HG02678 (cell line): ENCODE measurements around the gene SBNO2.
A peak's percentile ranks its signal among the peaks of the same experiment; 100 is the strongest.
"Not testable (repeated sequence)": the region's sequence is repeated elsewhere in the genome, so short reads cannot be mapped to it uniquely, and the experiment has no call there.

ENCODE experiments used
- ATAC-seq: cut with Tn5 transposase; IDR thresholded peaks from one replicate; pipeline ENCODE4 v1.9.1; 2021; ENCODE audit warnings: mild to moderate bottlenecking, moderate library complexity; ENCODE audit not compliant: unreplicated experiment

The SBNO2 gene

DNA sequence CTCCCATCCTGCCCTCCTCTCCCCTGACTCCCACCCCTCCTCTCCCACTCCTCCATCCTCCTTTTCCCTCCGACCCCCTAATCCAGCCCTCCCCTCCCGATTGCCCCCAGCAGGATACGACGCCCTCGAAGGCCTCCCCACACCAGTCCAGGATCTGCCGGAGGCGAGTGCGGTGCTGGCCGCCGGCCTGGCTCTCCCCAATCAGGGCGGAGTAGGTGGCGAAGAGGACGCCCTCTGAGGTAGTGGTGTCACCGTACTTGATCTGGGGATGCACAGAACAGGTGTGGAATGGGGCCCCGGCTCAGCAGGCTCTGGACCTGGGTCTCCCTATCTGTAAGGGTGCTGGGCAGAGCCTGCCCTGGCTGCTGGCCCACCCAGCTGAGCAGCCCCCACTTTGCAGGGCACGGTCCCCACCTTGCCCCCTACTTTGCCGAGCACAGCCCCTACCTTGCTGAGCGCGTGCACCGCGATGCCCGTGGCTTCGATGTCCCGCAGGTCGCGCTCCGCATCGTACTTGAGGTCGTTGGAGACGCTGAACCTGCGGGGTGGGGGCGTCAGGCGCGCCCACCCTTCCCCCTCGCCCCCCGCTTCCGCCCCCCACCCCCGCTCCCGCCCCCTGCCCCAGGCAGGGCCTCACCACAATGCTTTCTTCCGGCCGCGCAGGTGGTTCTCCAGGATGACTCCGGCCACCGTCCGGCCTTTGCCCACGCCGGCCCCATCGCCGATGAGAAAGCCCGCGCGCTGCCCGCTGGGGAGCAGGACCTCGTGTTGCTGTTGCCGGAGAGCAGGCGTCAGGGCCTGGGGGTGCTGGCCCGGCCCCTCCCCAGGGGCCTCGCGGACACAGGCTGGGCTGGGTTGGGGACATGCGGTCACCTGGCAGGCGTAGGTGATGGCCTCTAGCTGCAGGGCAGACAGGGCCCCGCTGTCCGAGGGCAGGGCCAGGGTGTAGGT is 51.8 kb downstream of the SBNO2 start:
- no peak for ATAC-seq

DNA sequence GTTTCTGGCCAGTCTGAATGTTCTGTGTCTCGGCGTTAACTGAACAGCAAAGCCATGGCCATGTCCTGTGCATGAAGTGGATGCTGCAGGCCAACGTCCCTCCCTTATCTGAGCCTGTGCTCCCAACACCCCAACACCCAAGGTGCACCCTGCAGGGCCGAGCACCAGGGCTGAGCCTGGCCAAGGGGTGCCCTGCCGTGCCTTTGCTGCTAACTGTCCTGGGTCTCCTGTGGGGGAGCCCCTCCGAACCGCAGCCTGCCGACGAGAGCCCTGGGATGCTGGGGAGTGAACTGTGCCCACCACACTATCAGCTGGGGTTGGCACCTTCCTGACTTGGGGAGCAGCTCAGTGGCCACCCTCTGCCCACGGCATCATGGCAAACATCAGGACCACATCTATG is 52.7 kb downstream of the SBNO2 start:
- ATAC-seq, result no peak

DNA sequence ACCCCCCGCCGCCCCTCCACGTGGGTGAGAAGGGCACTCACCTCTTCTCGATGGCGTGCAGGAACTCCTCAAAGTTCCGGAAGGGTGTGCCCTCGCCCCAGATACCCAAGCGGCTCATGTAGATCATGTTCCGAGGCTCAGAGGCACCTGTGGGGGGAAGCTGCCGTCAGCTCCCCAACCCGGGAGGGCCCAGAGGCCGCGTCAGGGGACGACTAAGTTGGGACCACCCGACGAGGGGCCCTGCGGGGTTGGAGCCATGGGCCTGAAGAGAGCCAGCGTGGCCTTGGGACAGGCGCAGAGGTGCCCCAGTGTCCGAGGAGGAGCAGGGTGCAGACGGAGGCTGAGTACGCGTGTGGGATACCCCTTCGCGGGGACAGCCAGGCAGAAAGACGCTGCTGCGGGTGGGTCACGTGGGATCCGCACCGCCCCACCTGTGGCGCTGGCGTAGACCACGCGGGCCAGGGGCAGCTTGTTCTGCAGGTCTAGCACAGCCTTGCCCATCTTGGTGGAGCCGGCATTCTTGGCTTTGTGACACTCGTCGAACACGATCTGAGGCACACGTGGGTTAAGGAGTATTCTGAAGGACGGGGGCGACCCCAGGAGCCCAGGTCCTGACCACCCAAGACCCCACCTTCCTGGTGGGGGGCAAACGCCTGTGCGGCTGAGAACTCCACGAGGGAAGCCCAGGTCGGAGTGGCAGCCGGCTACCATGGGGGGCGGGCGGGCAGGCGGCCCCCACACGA is 54.4 kb downstream of the SBNO2 start:
- ATAC-seq, result no peak

DNA sequence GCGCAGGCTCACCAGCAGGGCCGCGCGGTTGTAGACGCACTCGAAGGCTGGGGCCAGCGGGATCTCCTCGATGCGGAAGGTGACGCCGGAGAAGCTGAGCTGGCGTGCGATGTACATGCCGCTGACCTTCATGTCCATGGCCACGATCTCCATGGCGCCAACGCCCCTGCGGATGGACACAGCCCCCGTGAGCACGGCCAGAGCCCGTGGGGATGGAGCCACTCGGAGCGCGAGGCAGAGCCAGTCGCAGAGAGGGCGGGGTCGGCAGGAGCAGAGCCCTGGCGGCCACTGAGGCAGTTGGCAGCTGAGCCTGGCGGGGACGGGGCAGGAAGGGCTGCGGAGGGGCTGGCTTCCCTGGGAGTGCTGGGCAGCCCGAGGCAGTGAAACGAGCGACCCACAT is 55.1 kb downstream of the SBNO2 start:
- no peak for ATAC-seq

DNA sequence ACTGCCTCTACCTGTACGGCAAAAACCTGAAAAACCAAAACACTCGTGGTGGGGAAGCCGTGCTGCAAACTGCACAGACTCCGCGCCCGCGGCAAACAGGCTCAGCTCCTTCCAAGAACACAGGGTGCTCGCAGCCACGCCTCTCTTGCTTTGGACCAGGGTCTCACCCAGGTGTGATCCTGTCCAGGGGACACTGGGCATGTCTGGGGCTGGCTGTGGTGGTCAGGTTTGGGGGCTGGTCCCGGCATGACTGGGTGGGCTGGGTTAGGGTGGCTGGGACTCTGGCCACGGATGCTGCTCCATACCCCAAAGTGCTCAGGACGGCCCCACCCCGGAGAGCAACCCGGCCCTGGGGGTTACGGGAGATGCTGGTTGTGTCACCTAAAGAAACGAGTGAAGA is 56.4 kb downstream of the SBNO2 start:
- ATAC-seq, result no peak

DNA sequence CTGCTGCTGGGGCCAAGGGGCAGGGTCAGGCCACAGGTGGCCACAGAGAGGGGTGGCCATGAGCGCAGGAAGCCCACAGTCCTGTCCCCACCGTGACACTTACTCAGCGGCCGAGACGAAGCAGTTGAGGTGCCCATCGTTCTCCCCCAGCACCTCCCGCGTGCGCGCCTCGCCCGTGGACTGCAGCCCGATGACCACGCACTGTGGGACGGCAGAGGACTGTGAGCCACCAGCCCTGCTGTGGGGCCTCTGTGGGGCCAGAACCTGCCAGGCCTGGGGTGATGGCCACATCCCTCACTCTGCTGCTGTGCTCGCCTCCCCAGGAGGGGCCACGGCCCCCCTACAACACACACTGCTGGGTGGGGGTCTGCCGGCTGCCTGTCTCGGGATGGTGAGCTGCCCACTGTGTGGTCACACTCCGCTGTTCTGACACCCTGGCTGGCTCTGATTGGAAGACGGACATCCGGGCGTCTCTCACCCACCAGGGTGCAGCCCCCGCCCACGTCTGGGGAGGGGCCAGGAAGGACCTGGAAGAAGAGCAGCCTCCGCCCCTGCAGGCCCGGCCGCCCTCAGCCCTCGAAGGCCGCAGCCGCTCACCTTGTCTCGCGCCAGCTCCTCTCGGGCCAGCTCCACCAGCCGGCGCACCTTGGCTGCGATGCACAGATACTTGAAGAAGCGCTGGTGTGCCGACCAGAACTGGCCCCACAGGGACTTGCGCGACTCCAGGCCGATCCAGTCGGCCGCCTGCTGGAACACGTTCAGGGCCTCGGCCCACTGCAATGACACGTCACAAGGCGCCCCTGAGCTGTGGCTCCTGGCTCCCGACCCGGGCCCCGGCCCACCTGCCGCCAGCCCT is 57.1 kb downstream of the SBNO2 start:
- no peak for ATAC-seq

DNA sequence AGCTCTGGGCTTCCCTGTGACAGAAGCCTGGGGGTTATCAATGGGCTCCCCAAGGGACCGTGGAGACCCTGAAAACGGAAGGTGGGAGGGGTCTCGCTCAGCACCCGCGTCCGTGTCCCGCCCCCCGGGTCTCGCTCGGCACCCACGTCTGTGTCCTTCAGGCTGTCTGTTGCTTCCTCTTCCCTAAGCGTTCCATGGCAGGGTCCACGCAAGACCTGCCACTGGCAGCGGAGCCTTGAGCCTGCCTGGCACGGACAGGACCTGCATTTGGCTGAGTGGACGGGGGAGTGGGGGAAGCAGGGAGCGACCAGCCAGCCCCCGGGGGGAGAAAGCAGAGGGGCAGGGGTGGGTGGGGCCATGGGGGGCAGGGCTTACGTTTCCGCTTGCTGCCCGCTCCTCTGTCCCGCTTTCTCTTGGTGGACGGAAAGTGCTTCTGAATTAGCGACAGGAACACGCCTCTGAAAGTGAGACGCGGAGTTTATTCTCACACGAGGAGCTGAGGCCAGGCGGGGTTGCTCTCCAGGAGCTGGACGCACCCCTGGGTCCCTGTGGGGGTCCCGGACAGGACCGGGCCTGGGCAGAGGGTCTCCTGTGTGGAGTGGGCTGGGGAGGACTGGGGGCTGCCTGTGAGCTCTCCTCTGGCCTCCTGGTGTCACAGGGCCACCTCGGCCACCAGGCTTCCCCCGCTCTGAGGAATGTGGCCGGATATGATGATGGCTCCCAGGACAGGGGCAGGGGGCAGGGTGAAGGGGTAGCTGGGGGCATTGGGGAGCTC is 58.2 kb downstream of the SBNO2 start:
- ATAC-seq, result no peak

DNA sequence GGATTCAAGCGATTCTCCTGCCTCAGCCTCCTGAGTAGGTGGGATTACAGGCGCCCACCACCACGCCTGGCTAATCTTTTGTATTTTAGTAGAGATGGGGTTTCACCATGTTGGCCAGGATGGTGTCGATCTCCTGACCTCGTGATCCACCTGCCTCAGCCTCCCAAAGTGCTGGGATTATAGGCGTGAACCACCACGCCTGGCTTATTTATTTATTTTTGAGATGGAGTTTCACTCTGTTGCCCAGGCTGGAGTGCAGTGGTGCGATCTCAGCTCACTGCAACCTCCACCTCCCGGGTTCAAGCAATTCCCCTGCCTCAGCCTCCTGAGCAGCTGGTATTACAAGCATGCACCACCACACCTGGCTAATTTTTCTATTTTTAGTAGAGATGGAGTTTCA is 59.3 kb downstream of the SBNO2 start:
- not testable (repeated sequence) for ATAC-seq

DNA sequence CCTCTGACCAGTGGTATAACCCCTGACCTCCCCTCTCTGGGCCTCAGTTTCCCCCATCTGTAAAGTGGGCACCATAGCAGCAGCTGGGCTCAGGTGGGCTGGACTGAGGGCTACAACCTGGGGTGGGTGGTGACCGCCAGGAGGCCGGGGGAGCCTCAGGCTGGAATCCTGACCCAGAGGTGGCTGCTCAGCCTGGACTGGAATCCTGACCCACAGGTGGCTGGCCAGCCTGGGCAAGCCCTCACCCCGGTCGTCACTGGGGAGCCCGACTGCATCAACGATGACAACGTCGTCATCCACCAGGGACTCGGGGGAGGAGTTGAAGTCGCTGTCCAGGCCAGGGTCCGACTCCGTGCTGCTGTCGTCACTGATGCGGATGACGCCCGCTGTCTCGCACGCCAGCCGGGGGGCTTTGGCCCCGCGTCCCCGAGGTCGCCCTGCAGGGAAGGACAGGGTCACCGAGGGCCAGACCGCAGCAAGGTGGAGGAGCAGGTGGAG is 60.0 kb downstream of the SBNO2 start:
- no peak for ATAC-seq

DNA sequence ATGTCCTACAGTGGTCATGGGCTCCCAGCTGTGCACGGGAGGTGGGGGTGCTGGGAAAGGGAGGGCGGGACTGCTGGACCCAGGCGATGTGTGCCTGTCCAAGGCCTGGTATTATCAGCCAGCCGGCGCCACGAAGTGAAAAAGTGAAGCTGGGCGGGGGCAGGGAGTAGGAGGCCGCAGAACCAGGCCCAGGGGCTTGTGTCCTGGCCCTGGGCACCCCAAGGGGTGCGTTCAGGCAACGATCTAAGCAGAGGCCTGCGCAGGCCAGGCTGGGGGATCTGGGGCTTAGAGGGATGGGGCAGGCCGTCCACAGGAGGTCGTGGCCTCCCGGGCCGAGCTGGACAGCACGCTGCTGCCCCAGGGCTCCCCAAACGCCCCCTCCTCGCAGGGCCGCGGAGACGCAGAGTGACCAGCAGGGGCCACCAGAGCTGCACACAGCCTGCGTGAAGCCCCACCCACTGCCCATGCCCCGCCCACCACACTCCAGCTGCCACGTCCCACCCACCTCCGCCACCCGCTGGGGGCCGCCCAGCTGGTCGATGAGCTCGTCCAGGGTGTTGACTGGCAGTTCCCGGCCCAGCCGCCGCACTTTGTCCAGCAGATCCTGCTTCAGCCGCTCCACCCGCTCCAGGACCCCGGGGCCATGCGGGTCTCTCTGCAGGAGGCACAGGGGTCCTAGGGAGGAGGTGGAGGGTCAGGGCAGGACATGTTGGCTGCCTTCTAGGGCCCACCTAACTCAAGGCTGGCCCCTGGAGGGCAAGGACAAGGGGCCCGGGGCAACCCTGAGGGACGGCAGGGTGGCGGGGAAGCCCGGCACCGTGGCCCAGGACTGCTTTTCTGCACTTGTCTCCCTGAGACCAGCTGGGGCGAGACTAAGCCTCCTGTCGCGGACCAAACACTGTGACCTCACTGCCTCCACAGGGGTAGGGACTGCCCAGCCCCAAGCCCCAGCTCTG is 60.8 kb downstream of the SBNO2 start:
- ATAC-seq, result peak; percentile 59

DNA sequence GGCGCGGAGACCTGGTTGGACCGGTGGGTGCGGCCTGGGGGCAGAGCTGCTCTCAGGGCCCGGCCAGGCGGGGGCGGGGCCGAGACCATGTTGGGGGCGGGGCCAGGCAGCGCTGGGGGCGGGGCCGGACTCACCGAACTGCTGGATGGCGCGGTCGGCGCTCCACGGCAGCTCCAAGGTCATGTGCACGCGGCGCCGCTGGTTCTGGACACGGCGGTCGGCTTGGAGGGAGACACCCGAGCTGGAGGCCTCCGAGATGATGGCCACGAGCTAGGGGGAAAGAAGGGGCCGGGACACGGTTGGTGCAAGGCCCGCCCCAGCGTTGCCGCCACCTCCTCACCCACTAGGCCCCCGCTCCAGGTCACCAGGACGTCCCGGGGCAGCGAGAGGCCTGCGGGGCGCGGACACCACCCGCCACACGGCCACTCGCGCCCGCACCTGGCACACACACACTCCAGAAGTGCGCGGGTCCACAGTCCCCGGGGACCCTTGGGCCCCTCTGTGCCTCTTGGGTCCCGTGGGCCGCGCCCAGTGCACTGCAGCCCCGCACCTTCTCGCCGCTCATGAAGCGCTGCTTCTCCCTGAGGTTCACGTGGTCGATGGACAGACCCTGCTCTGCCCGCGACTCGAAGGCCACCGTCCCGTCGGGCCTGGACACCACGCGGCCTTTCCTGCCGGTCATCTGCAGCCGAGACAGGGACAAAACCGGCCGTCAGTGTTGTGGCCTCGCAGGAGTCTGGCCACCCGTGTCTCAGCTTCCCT is 61.6 kb downstream of the SBNO2 start:
- no peak for ATAC-seq

DNA sequence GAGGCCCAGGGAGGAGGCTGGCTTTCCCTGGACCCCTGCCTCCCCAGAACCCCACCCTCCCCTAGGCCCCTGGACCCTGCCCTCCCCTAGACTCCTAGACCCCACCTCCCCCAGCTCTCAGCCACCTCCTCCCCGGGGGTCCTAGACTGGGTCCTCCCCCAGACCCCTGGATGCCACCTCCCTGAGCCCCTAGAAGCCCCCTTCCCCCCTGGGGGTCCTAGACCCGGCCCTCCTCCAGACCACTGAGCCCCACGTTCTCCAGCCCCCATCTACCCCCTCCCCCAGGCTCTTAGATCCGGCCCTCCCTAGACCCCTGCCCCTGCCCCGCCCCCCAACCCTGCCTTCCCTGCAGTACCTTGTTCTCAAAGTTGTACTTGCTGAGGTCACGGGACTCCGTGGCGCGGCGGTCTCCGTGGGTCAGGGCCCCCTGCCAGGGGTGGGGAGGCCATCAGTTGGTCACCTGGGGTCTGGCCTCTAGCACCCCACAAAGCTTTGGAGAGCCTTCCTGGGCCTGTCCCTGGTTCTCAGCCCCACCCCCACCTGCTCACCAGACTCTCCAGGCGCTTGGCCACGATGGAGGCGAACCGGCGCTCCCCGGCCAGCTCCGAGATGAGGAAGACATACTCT is 62.3 kb downstream of the SBNO2 start:
- no peak for ATAC-seq

DNA sequence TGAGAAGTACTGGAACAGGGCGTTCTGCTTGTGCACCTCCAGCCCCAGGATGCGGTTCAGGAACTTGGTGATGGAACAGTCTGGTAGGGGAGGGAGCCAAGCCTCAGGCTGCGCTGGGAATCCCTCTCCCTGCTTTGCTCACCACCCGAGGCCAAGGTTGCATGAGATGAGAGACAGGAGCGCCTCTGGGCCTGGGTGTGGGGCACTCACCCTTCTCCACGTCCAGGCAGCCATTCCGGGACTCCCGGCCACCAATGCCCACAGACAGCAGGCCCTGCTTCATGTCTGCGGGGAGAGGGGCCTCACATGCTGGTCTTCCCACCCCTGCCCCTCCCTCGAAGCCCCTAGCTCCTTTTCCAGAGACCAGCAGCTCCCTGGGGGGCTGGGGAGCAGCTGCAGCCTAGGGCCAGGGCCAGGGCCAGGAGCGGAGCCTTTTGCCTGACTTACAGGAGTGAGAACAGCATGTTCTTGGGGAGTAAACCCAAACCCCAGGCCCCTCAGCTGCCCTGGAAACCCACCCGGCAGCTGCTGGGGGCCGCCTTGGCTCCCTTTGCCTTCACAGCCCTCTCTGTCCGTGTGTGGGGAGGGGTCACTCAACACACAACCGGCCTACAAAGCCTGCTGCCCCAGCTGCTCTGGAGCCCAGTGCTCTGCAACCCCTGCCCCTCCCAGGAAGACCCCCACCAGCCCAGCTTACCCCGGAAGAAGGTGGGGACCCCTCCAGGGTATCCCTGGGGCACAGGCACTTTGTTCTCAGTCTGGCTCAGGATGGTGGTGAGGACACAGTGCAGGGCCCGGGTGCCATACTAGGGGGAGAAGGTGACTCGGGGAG is 63.0 kb downstream of the SBNO2 start:
- ATAC-seq, result no peak

DNA sequence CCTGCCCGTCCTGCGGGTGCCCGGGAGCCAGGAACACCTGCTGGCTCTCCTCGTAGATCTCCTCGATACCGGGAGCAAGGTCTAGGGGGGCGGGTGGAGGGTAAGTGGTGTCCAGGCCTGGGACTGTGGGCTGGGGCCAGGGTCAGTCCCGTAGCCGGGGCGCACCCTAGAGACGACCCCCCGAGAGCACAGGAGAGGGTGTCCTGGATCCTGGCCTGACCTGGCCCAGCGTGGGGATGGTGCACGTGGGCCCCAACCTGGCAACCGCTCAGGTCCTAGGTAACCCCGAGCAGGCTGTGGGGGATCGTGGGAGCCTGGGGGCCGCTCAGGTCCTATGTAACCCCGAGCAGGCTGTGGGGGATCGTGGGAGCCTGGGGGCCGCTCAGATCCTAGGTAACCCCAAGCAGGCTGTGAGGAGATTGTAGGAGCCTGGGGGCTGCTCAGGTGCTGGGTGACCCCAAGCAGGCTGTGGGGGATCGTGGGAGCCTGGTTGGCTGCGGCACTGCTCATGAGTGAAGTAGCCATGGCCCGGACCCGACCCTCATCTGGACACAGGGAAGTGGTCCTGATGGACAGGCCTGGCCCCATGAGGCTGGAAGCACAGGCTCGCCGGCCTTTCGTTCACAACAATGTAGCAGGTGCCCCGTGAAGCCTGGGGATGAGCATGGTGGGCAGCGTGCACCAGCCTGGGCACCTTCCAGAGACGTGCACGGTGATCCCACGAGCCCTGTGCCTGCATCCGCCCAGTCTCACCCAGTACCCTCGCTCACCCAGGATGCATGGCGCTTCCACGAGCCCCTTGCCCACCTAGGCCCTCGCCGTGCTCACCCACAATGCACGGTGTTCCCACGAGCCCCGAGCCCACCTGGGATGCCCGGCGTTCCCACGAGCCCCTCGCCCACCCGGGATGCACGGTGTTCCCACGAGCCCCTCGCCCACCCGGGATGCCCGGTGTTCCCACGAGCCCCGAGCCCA is 64.1 kb downstream of the SBNO2 start:
- no peak for ATAC-seq

DNA sequence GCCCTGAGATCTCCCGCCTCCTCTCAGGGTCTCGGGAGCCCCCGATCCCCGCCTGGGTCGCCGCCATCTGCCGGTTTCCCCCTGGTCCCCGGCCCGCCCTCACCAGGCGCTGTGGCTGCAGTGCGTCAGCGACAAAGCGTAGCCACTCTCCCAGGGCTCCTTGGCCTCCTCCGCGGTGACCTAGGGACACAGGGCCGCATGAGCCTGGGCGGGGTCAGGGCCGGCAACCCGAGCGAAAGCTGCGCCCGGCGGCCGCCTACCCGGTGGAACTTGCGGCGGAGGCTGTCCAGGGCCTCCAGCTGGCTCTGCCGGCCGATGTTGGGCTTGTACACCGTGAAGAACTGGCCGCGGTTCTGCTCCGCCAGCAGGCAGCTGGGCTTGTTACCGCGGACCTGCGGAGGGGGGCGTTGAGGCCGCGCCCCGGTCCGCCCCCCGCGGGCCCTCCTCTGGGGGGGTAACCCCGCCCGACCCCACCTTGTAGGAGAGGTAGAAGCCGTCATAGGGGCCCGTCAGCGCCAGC is 65.0 kb downstream of the SBNO2 start:
- ATAC-seq, result no peak
